ENCODE results near the gene LRRFIP1. TPM values are rescaled to one million over a fixed set of nuclear protein-coding genes. Genes with fewer than 3 reads are reported as not detected.
"Not testable (repeated sequence)": the region's sequence is repeated elsewhere in the genome, so short reads cannot be mapped to it uniquely, and the experiment has no call there.

Gene LRRFIP1
- total and polyA plus RNA-seq, 2 donors (not counting 1 experiment from before 2014, with no cell fraction given) = 42.0 to 139 TPM

GRCh38 chr2:237604960-237605359 is 22.4 kb upstream of the LRRFIP1 start:
- H3K27me3 Mint-ChIP-seq = peaks cover 6% of the 10 kb centered on the region
- Histone ChIP-seq H3K79me2 (ENCODE audit: control insufficient read depth, insufficient read depth, low read length) (no peaks in the 10 kb centered on the region), H3K27me3 (replicated peaks in 1 of 4; ENCODE audit: control extremely low read depth in 1 of 4, control insufficient read depth in 3 of 4, insufficient read depth in 4 of 4, low read length in 3 of 4) (no peaks in the 10 kb centered on the region), H3K9ac (ENCODE audit: low read length) (no peak overlapping the region), H3K4me3 (ENCODE audit: control extremely low read depth in 1 of 5, extremely low read depth in 1 of 5, insufficient read depth in 1 of 5, low read depth in 2 of 5, low read length in 4 of 5) (no peak overlapping the region), H3K4me1 (ENCODE audit: control insufficient read depth in 2 of 2, insufficient read depth in 2 of 2, low read length in 2 of 2) (peaks cover 19 to 21% of the 10 kb centered on the region in 2 donors), H4K20me1 (ENCODE audit: control insufficient read depth, insufficient read depth, low read length, poor library complexity, severe bottlenecking) (no peaks in the 10 kb centered on the region), H3K27ac (ENCODE audit: low read length in 2 of 2) (no peak overlapping the region), H3K9me3 (ENCODE audit: control extremely low read depth in 1 of 3, control insufficient read depth in 2 of 3, insufficient read depth in 1 of 3, low read length in 2 of 3) (no peaks in the 10 kb centered on the region), H3K36me3 (replicated peaks in 1 of 2; ENCODE audit: control extremely low read depth in 1 of 2, control insufficient read depth in 1 of 2, extremely low read depth in 1 of 2, insufficient read depth in 2 of 2, low read length in 1 of 2) (no peaks in the 10 kb centered on the region), H3K4me2 (replicated peaks; ENCODE audit: low read depth, low read length, poor library complexity, severe bottlenecking) (no peak overlapping the region), H2AFZ (ENCODE audit: insufficient read depth, low read depth, low read length, poor library complexity, severe bottlenecking) (no peak overlapping the region)
- DNase-seq (no peak), ATAC-seq (ENCODE audit: low read depth) (no peak)
- H3K4me1 Mint-ChIP-seq = peaks cover 26% of the 10 kb centered on the region
- ChIA-PET CTCF (interaction anchor here (1.2 to 3.7 kb wide), 3 partner anchors 33 to 140 kb away, joined by 5 to 20 read pairs (median 7); no protein-coding TSS in a partner anchor), POLR2A (interaction anchor here (0.6 kb wide), 2 partner anchors 41 to 1810 kb away, joined by 3 read pairs; no protein-coding TSS in a partner anchor)
- H3K4me3 Mint-ChIP-seq = peak overlapping the region; percentile 57
- WGBS (ENCODE audit: insufficient coverage) = 82% methylated on average over 6 of the region's 9 CpGs
- TF ChIP-seq CTCF (IDR thresholded peaks at IDR 0.05) (no peak), EZH2 (IDR thresholded peaks at IDR 0.05; ENCODE audit: borderline replicate concordance, insufficient read depth, low read depth, low read length, poor library complexity, severe bottlenecking) (no peak)
- intact Hi-C loops (cut with micrococcal nuclease) = loop anchor here (5.0 kb wide), 1 partner anchor 92 kb away; no protein-coding TSS in a partner anchor
- H3K27ac Mint-ChIP-seq = peak overlapping the region; percentile 63
- H3K9me3 Mint-ChIP-seq (ENCODE audit: insufficient read depth) = no peaks in the 10 kb centered on the region

GRCh38 chr2:237606522-237606921 is 20.9 kb upstream of the LRRFIP1 start:
- DNase-seq; H3K79me2 ChIP-seq (ENCODE audit: control insufficient read depth, insufficient read depth, low read length); H3K9ac ChIP-seq (ENCODE audit: low read length); H3K9me3 ChIP-seq (ENCODE audit: control extremely low read depth in 1 of 3, control insufficient read depth in 2 of 3, insufficient read depth in 1 of 3, low read length in 2 of 3); H3K27me3 ChIP-seq (replicated peaks in 1 of 4; ENCODE audit: control extremely low read depth in 1 of 4, control insufficient read depth in 3 of 4, insufficient read depth in 4 of 4, low read length in 3 of 4); H3K9me3 Mint-ChIP-seq (ENCODE audit: insufficient read depth); H4K20me1 ChIP-seq (ENCODE audit: control insufficient read depth, insufficient read depth, low read length, poor library complexity, severe bottlenecking); H3K27ac ChIP-seq (ENCODE audit: low read length in 2 of 2); CTCF ChIA-PET; H2AFZ ChIP-seq (ENCODE audit: insufficient read depth, low read depth, low read length, poor library complexity, severe bottlenecking); intact Hi-C loops (cut with micrococcal nuclease); POLR2A ChIA-PET; ATAC-seq (ENCODE audit: low read depth); H3K36me3 ChIP-seq (replicated peaks in 1 of 2; ENCODE audit: control extremely low read depth in 1 of 2, control insufficient read depth in 1 of 2, extremely low read depth in 1 of 2, insufficient read depth in 2 of 2, low read length in 1 of 2); H3K4me3 ChIP-seq (ENCODE audit: control extremely low read depth in 1 of 5, extremely low read depth in 1 of 5, insufficient read depth in 1 of 5, low read depth in 2 of 5, low read length in 4 of 5); H3K4me3 Mint-ChIP-seq; H3K4me2 ChIP-seq (replicated peaks; ENCODE audit: low read depth, low read length, poor library complexity, severe bottlenecking): not testable (repeated sequence)
- Mint-ChIP-seq H3K4me1 (peaks cover 26% of the 10 kb centered on the region), H3K27me3 (peaks cover 10% of the 10 kb centered on the region), H3K27ac (peak overlapping the region; percentile 26)
- peaks cover 19 to 21% of the 10 kb centered on the region in 2 donors for H3K4me1 ChIP-seq (ENCODE audit: control insufficient read depth in 2 of 2, insufficient read depth in 2 of 2, low read length in 2 of 2)
- 43% methylated on average over 4 of the region's 4 CpGs for WGBS (ENCODE audit: insufficient coverage)
